Stimulated activated CD8-positive, alpha-beta memory T cell treated with anti-CD3 and anti-CD28 coated beads, Interleukin-4, amount 100 ng/mL, for 1 hour (primary cell): ENCODE results near the gene HS3ST5.
"Not testable (repeated sequence)": the region's sequence is repeated elsewhere in the genome, so short reads cannot be mapped to it uniquely, and the experiment has no call there.

ENCODE experiments used
- DNase-seq, 2 donors: peaks; one replicate each; pipeline ENCODE4 v3.0.0-alpha.2; 2020; ENCODE audit warnings: low read depth in 2 of 2, low spot score in 1 of 2

Gene HS3ST5

DNA sequence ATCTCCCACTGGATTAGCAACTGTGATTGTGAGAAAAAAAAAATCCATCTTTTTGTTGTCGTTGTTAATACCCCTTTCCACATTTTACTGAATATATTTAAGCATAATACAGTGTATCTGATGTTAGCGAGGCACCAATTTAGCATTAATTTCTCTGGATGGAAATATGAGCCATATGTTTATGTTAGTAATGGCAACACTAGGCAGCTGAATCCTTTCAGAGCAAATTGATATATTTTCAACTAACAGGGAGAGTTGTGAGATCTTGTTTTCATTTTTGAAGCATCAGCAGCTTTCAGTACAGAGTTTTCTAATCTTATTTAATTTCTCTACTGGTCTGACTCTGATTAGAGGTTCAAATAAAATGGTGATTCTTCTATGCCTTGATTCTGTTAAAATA lies 287.1 kb downstream of the HS3ST5 start:
- DNase-seq = no peak

DNA sequence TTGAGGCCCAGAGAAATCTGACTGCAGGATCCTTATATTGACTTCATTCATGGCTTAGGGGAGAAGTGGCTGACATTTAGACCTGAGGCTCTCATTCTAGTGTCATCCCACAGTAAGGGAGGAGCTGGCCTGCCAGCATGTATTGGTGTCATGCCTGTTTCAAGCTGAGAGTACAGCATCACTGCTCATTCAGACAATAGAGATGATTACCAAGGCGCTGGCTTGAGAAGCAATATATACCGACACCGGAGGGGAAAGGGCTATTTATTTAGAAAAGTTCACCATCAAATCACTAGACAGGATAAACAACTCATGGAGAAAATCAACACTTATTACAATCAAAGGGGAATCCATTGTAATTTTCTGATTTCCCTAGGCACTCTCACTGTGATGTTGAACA lies 287.5 kb downstream of the HS3ST5 start:
- no peak for DNase-seq

DNA sequence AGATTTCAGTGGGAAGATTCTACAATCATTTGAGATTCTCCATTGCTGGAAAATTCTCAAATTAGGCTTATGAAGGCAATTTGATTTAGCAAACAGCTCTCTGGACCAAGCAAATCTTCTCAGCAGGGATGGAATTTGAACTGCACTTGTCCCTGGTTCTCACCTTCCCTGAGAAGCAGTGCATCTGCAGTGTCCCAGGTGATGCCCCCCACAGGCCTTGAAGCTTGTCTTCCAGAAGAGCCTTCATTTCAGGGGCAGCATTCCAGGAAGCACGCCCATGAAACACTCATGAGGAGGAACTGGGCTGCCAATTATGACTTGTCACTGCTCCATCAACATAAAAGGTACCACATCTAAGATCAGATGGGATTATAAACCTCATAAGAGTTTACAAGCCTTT lies 289.0 kb downstream of the HS3ST5 start:
- no peak for DNase-seq

DNA sequence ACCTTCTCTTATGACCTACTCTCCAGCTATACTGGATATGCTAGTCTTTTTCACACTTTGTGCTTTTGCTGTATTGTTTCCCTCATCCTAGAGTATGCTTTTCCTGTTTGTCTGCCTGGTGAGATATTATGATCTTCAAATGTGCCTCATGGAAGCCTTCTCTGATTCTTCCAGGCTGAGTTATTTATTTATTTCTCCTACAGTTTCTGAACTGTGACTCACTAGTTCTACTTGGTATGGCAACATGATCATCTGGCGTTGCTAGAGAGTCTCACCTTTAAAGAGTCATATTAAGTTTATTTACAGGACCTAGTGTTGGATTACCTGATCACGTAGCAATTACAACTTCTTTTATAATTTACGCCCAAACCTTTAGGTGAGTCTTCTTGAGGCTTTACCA lies 290.7 kb downstream of the HS3ST5 start:
- no peak for DNase-seq

DNA sequence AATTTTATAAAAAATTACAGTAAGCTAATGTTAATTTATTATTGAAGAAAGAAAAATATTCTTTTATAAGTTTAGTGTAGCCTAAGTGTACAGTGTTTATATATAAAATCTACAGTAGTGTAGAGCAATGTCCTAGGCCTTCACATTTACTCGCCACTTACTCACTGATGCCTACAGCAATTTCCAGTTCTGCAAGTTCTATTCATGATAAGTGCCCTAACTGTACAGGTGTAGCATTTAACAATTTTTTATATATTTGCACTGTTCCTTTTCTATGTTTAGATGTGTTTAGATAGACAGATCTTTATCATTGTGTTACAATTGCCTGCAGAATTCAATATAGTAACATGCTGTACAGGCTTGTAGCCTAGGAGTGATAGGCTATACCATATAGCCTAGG lies 291.8 kb downstream of the HS3ST5 start:
- no peak for DNase-seq

DNA sequence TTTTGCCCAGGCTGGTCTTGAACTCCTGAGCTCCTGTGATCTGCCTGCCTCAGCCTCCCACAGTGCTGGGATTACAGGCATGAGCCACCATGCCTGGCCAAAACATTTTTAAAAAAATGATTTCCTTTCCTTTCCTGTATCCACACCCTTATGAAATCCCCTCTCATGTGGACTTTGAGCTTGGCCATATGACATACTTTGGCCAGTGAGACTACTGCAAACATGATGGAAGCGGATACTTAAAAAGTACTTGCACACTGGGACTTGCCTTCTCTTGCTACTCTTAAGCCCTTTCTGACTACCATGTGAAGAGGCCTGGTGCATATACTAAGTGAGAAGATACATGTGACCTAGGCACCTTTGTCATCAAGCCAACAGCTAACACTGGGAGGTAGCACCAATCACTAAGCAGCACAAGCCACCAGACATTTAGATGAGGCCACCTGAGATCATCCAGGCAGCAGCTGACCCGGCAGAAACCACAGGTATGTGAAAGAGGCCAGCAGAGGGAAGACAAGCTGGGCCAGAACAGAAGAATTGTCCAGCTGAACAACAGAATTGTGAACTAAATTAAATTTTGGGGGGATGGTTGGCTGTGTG lies 293.4 kb downstream of the HS3ST5 start:
- no peak for DNase-seq

DNA sequence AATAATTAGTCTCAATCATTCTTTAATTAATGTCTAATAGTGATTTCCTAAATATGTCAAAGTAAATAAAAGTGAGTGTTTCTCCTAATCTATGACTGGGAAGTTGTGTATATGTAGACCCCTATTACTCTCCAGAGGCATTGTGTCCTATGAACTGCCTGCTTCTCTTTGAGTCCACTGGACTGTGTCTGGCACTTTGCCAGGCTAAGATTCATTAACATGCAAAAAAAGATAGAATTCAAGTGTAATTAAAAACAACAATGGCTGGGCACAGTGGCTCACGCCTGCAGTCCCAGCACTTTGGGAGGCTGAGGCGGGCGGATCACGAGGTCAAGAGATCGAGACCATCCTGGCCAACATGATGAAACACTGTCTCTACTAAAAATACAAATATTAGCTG lies 298.3 kb downstream of the HS3ST5 start:
- DNase-seq = not testable (repeated sequence)

DNA sequence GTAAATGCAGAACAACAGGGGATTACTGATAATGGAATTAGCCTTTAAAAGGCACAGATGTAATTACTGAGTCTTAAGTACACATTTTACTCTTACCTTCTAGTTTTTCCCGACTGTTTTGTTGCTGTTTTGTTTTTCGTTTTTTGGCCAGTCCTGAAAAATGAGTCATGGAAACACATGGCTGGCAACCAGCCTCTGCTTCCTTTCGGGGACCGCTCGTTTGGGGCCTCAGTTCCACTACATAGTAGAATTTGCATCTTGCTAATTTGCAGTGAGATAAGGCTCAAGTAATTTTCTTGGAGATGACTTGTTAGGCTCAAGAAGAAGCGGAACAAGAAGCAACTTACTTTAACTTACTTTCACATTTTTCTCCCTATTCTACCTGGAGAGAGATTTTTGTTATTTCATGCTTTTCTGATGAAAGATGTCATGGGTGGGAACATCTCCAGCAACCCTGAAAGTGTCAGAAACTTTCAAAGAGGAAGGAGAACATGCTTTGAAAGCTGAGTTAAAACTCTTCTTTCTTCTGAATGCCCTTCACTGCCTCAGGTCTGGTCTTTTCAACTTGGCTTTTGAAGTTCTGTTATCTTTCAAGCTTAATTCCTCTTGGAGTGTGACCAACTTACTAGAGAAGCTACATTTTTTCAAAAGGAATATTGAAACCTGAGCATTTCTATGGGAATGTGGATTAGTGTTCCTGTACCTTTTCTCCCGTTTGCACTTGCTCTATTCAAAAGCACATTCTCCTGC lies 300.4 kb downstream of the HS3ST5 start:
- no peak for DNase-seq

DNA sequence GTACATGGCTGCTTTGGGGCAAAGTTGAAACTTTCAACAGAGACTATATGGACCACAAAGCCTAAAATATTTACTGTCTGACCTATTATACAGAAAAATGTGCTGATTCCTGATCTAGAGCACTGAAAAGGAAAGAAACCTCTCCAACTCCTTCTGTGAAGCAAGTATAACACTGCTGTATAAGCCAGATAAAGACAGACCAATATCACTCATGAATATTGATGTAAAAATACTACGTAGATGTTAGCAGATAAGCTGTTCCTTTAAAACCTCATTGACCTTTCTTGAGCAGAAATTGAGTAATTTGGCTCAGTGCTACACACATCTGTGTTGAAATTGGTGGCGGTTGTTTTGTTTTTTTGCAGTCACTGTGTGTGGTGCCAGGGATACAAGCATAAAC lies 302.0 kb downstream of the HS3ST5 start:
- no peak for DNase-seq

DNA sequence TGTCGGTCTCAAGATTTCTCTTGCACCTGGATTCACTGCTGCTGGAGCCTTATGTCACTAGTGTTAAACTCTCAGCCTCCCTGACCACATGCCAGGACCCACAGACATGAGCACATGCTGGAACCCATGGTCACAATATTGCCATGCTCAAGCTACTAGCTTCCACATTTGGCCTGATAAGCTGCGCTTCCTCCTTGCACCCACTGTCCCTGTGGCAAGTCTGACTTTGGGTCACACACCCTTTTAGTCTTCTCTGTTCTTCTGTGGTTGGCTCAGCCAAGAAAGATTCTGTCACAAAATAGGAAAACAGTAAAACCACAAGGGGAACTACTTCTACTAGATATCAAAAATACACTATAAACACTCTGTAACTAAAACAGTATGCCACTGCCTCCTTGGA lies 303.0 kb downstream of the HS3ST5 start:
- no peak for DNase-seq

DNA sequence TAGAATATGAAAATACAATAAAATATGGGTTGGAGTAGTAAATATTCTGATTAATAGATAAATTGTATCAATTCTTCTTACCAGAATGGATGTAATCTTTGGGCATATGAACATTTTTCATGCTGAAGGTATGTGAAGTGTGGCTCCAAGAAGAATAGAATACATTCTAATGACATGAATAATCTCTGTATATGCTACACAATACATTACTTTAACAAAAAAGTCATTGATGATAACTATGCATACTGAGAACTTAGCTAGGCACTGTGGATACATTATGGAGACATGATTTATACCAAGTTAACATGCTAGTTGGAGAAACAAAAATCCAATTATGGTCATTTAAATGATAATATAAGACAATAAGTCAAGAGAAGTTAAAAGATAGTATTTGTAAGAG lies 309.2 kb downstream of the HS3ST5 start:
- DNase-seq = no peak

DNA sequence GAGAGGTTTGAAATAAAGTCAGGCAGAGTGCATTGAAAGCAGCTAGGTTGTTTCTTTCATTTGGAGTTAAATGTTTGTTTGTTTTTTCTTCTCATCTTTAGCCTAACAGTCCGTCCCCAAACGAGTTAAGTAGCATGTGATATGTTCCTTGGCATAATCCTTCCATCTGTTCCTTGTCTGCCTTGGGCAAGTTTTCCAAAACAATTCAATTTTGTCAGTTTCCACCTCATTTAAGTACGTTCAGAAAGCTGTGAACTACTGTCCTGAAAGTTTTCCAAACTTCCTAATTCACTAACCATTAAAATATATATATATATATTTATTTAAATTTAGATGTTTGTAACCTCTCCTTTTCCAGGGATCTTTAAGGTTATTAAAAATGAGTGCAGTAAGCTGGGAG lies 310.1 kb downstream of the HS3ST5 start:
- no peak for DNase-seq

DNA sequence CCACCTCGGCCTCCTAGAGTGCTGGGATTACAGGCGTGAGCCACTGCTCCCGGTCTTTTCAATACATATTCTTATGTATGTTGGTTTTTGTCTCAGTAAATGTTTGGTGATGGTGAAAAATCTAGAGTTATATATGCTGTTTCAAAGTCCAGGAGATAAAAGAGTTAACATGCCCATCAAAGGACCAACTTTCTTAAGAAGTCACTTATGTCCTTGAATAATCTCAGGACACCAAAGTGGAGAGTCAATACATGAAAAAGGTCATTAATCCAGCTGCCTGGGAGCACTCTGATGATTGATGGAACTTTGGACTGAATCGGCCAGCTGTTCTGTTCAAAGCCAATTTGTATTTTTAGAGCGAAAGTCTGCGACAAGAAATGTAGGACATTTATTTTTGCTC lies 312.1 kb downstream of the HS3ST5 start:
- DNase-seq = no peak

DNA sequence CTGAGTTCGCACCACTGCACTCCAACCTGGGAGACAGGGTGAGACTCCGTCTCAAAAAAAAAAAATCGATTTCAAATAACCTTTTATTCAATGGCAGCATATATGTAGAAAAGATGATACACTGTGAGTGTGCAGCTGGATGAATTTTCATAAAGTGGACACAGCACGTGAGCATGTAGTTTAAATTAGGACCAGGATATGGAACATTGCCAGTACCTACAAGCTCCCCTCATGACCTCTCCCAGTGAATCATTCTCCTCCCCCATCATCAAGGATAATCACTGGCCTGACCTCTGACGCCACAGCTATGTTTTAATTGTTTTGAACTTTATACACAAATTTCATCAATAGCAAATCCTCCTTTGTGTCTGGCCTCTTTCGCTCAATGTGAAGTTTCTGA lies 318.1 kb downstream of the HS3ST5 start:
- no peak for DNase-seq

DNA sequence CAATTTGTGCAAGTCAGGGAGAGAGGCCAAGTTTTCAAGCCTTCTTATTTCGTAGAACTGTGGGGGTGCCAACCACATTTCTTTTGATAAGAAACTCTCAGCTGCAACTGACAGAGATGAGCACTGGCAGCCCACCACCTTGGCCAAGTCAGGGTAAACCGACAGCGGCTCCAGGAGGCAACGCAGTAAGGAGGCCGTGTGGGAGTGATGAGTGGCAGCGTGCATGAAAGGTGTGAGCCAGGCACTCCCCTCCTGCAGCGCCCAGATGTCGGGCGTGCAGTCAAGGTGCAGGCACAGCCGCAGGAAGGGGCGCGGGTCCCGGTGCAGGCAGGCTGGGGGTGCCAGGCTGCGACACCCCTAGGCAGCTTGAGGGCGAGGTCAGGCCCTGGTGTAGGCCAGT lies 322.6 kb downstream of the HS3ST5 start:
- DNase-seq = no peak

DNA sequence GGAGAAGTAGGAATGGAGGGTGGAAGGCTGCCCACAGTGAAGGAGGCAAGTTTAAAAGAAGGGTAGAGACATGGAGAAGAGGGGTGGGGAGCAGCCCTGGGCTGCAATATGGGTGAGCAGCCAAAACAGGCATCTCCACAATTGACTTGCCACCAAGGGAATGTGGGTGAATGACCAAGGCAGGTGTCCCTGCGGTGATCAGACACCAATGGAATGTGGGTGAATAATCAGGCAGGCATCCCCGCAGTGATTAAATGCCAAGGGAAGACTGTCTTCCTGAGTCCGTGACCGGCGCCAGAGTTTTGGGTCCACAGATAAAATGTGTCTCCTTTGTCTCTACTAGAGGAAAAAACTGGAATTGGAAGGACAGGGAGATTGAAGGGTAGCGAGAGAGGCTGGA lies 325.7 kb downstream of the HS3ST5 start:
- DNase-seq = not testable (repeated sequence)

DNA sequence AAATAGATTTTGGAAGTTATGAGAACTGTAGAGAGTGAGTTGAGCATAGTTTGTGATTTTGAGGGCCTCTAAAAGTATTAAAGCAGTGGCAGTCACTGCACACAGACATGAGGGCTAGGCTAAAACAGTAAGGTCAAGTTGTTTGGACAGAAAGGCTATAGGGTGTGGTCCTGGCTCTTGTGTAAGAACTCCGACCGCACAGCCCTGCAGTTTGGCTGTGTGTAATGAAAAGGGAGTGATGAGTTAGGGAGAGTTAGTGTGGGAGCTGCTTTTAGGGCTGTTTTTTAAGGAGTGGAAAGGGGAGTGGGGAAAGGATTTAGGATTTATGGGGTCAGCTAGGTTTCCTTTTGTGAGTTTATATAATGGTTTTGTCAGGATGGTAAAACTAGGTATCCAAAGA lies 328.7 kb downstream of the HS3ST5 start:
- DNase-seq = not testable (repeated sequence)

DNA sequence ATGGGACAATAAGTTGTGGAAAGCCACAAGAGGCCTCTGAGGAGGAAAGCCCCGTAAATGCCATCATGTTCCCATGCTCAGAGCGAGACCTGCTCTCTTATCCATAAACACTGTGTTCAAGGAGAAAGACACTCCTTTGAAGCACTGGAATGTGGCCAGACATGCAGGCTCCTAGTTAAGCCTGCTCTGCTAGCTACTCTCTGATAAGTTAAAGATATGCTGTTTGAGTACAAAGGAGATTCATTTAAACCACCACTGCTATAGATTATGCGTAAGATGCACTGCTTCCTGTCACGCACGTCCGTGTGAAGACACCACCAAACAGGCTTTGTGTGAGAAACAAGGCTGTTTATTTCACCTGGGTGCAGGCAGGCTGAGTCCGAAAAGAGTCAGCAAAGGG lies 331.3 kb downstream of the HS3ST5 start:
- DNase-seq = not testable (repeated sequence)

DNA sequence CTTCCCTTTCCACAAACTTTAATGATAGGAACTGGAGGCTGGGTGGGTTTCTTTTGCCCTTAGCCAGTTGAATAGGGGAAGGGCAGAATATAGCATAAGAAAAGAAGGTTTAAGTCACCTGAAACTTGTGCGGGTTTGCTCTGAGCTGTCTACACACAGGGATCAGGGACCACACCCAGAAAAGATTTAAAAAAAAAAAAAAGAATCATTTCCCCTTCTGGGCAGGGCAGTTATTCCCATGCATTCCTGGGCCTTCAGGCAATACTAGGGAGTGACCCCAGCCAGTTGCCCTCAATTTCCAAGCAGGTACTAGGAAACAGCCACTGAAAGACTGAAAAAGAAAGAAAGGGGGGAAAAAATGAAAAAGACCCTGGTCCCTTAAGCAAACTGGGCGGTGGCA lies 332.3 kb downstream of the HS3ST5 start:
- no peak for DNase-seq

DNA sequence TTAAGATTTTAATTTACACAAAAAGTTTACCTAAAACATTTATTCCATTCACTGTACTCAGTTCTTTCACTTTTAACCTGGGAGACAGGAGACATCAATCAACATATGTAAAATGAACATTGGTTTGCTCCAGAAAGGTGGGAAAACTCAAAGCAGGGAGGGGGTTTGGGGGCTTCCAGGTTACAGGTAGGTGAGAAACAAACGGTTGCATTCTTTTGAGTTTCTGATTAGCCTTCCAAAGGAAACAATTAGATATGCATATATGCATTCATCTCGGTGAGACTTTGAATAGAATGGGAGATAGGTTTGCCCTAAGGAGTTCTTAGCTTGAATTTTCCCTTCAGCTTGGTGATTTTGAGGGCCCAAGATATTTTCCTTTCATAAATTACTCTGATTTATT lies 333.6 kb downstream of the HS3ST5 start:
- DNase-seq = no peak

DNA sequence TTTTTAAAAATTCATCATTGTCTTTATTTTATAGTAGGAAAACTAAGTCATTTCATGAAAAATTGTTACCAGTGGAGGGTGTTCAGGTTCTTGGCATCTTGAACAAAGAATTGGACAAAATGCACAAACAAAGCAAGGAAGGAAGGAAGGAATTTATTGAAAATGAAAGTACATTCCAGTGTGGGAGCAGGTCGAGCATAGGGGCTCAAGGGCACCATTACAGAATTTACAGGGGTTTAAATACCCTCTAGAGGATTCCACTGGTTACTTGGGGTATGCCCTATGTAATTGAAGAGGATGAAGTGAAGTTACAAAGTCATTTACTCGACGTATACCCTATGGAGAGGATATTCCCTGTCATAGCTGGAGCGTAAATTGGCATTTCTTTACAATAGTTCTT lies 334.5 kb downstream of the HS3ST5 start:
- no peak for DNase-seq

DNA sequence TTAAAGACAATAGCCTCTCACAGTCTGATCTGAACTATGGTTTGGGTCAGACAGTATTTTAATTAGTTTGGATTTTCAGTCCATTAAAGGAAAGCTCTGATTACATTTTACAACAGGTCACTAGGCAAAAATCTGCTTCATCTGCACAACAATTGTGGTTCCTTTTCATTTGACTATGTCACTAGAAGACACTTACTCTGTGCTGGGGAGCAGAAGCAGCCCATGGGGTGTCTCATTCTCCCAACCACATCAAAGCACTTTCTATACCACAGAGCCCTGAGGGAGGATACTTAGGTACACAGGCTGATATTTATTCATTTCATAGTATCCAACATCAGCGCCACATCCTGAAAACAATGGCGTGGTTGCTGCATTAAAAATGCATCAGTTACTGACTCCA lies 335.3 kb downstream of the HS3ST5 start:
- no peak for DNase-seq
